Erythroblast (primary cell): ENCODE results near the gene PML.

Experiments used
- GATA1 ChIP-seq: IDR thresholded peaks from 2 replicates; pipeline ENCODE4 v1.6.1; 2011; ENCODE audit warnings: low read depth, mild to moderate bottlenecking, control low read depth, low read length, moderate library complexity
- POLR2A ChIP-seq: IDR thresholded peaks from 2 replicates; pipeline ENCODE4 v1.6.1; 2011; ENCODE audit warnings: mild to moderate bottlenecking, low read length

- TF ChIP-seq POLR2A (no peak), GATA1 (no peak)
Measured at GRCh38 chr15:73972984-73973682, 21.4 kb upstream of the PML start.
